Heart right ventricle (tissue), 16 donors: ENCODE results near the gene LPCAT3. TPM values are rescaled to one million over a fixed set of nuclear protein-coding genes. Genes with fewer than 3 reads are reported as not detected.

Source experiments
- ATAC-seq, 8 donors: fragments of 200-7000 bp; cut with Tn5 transposase; one replicate each; pipeline ENCODE4 v1.9.1; 2020; ENCODE audit warnings: mild to moderate bottlenecking in 8 of 8, moderate library complexity in 8 of 8, moderate number of reproducible peaks in 1 of 8
- DNase-seq, 2 donors: peaks; one replicate each; pipeline ENCODE4 v3.0.0-alpha.2; 2020
- H3K27ac ChIP-seq, 10 donors: fragments of 200-600 bp; sonication (generic) in 2 of 10; one replicate each; pipeline versions ENCODE4 v1.5.0 to v1.8.0; 2020 to 2022; ENCODE audit warnings: mild to moderate bottlenecking in 3 of 10
- H3K27me3 ChIP-seq, 7 donors: fragments of 200-600 bp; one replicate each; pipeline ENCODE4 v1.8.0; 2021 to 2022; ENCODE audit warnings: mild to moderate bottlenecking in 2 of 7
- H3K36me3 ChIP-seq, 9 donors: fragments of 200-600 bp; sonication (generic) in 1 of 9; one replicate each; pipeline versions ENCODE4 v1.5.0 to v1.8.0; 2020 to 2022; ENCODE audit warnings: mild to moderate bottlenecking in 2 of 9
- H3K4me1 ChIP-seq, 9 donors: fragments of 200-600 bp; sonication (generic) in 1 of 9; one replicate each; pipeline versions ENCODE4 v1.5.0 to v1.8.0; 2020 to 2022; ENCODE audit warnings: mild to moderate bottlenecking in 4 of 9
- H3K4me3 ChIP-seq, 10 donors: fragments of 200-600 bp; sonication (generic) in 2 of 10; one replicate each; pipeline versions ENCODE4 v1.5.0 to v1.8.0; 2020 to 2022; ENCODE audit warnings: mild to moderate bottlenecking in 7 of 10, moderate library complexity in 2 of 10
- H3K9me3 ChIP-seq, 11 donors: fragments of 200-600 bp in 10 of 11; sonication (generic) in 2 of 11; one replicate each; pipeline versions ENCODE4 v1.5.0 to v1.8.0; 2013 to 2022; ENCODE audit warnings: mild to moderate bottlenecking in 2 of 11, control low read depth in 1 of 11, moderate library complexity in 1 of 11
- CTCF ChIP-seq, 9 donors: fragments of 200-600 bp; sonication (generic) in 2 of 9; IDR thresholded peaks; one replicate each; pipeline versions ENCODE4 v1.5.0 to v1.8.0; 2021 to 2022; ENCODE audit warnings: antibody characterized with exemption in 9 of 9, mild to moderate bottlenecking in 5 of 9, moderate library complexity in 1 of 9
- WGBS, 2 donors: extraction: QIAGEN DNeasy Blood & Tissue Kit; methylation state at CpG; one replicate each; pipeline ENCODE4 v1.1.7; 2013; ENCODE audit warnings: inconsistent platforms in 1 of 2; 5-methylcytosine and 5-hydroxymethylcytosine counted together
- intact Hi-C, 10 donors: fragments of 100-400 bp; cut with DNase I; formaldehyde crosslinking; loops; one replicate each; pipeline versions ENCODE4 v1.11.1 to v1.14.2; 2022
- polyA plus RNA-seq, 2 donors: library from polyadenylated mRNA; stranded (reverse); fragments of 200-250 nt; gene quantifications; one replicate each; pipeline ENCODE4 v1.2.3, GENCODE V29; 2013
- total RNA-seq, 10 donors: library from RNA; stranded (reverse); fragmentation: NEBNext Ultra II Directional in 3 of 10; extraction: Animal tissue kit (Norgen Biotek cat#: 25700) in 3 of 10; gene quantifications; one replicate each; pipeline versions ENCODE4 v1.2.1 to v1.2.4, GENCODE V29; 2021 to 2023
- donor health status: Arrhythmogenic right ventricular cardiomyopathy.
- donor health status: ischemic (EF 13 %, LVEDD 7.1; RV severe dilation, severe dysfunction).
- donor health status: healthy with polysubstance abuse.
- donor health status: DM: no; HTN: yes; CAD: no.
- donor health status: DM: no; HTN: no; CAD: no.
- donor health status: ischemic (EF 25% LVEDD 6.9; RV normal size, moderate dysfunction).
- donor health status: ischemic (EF 25% LVEDD 5.7; RV mildly dilated, moderate dysfunction).
- donor health status: healthy.
- donor health status: DM: yes; HTN: yes; CAD: no.
- donor health status: Ischemic cardiomyopathy.
- donor health status: ischemic (EF 35%, LVEDD 5.7; RV mildly dilated, moderate dysfunction).
- donor health status: nonischemic (EF 11% LVEDD 7.7; RV severe dilation, severe dysfunction).
- donor health status: DM: yes; HTN: yes; CAD: no.
- donor health status: PGD.
- donor health status: ischemic (EF 29% LVEDD 5.4; RV normal size, mild dysfunction).
- donor health status: nonischemic (EF 23%, LVEDD 6.1; RV moderate dilation, normal function).

LPCAT3 gene
- total and polyA plus RNA-seq, 12 donors: 19.9 to 65.8 (median 35.5) TPM

- Histone ChIP-seq H3K36me3 (peaks cover 0 to 78% (median 0%) of the 10 kb centered on the region in 9 donors), H3K27ac (peak overlapping the region in 1 of 10 donors; percentile 15), H3K27me3 (no peaks in the 10 kb centered on the region), H3K4me3 (no peak overlapping the region), H3K9me3 (no peaks in the 10 kb centered on the region), H3K4me1 (peaks cover 0 to 34% (median 8%) of the 10 kb centered on the region in 9 donors)
- no peak for DNase-seq
- 27 to 49% methylated on average over 2 of the region's 2 CpGs for WGBS, 2 donors
- intact Hi-C loops: no loop called here
- TF ChIP-seq CTCF (IDR thresholded peaks at IDR 0.05): no peak
- peak in 3 of 8 donors; percentile 18 to 61 (median 43) for ATAC-seq
These were observed 22.2 kb downstream of the LPCAT3 start for GRCh38 chr12:6996040-6996441.

- H3K36me3 ChIP-seq: peaks cover 0 to 83% (median 4%) of the 10 kb centered on the region in 9 donors
These were observed 30.2 kb downstream of the LPCAT3 start for GRCh38 chr12:6987956-6988553.

DNA sequence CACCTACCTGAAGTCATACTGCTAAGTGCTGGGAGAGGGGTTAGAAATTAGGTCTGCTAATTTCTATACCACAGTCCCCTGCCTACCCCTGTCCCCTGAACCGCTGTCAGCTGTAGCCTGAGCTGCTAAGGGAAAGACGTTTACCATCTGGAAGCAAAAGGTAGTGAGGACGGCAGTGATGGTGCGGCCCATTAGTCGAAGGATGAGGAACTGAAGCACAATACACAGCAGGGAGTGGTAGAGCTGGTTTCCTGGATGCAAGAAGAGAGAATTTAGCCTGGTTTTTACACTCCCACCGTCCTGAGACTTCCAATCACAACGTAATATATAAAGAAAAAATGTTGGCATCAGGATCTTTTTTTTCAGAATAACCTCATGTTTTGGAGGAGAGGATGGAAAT is 35.7 kb downstream of the LPCAT3 start:
- H3K4me3 ChIP-seq: no peak overlapping the region
- no peak for ATAC-seq
- peaks cover 0 to 29% (median 0%) of the 10 kb centered on the region in 9 donors for H3K4me1 ChIP-seq
- DNase-seq: no peak
- intact Hi-C loops: no loop called here
- no peak overlapping the region for H3K27ac ChIP-seq
- peaks cover 0 to 98% (median 41%) of the 10 kb centered on the region in 9 donors for H3K36me3 ChIP-seq
- no peaks in the 10 kb centered on the region for H3K27me3 ChIP-seq
- WGBS, 2 donors: 84 to 88% methylated on average over 7 of the region's 7 CpGs
- TF ChIP-seq CTCF (IDR thresholded peaks at IDR 0.05): no peak
- no peaks in the 10 kb centered on the region for H3K9me3 ChIP-seq

More at GRCh38 chr12:6987956-6988553, 30.2 kb downstream of the LPCAT3 start:
- intact Hi-C loops: no loop called here
- WGBS, 2 donors: 92% methylated on average over 11 of the region's 11 CpGs
- no peak for TF ChIP-seq CTCF (IDR thresholded peaks at IDR 0.05)
- no peak overlapping the region for H3K4me3 ChIP-seq
- ATAC-seq (no peak), DNase-seq (no peak)
- no peaks in the 10 kb centered on the region for H3K9me3 ChIP-seq
- H3K27ac ChIP-seq: no peak overlapping the region
- H3K4me1 ChIP-seq: no peaks in the 10 kb centered on the region
- no peaks in the 10 kb centered on the region for H3K27me3 ChIP-seq

GRCh38 chr12:6981152-6982052 is 36.9 kb downstream of the LPCAT3 start:
- Histone ChIP-seq H3K4me3 (no peak overlapping the region), H3K9me3 (no peaks in the 10 kb centered on the region), H3K4me1 (peaks cover 0 to 33% (median 0%) of the 10 kb centered on the region in 9 donors), H3K27ac (peak overlapping the region in 1 of 10 donors; percentile 24), H3K36me3 (peaks cover 0 to 98% (median 52%) of the 10 kb centered on the region in 9 donors), H3K27me3 (no peaks in the 10 kb centered on the region)
- intact Hi-C loops: no loop called here
- no peak for DNase-seq
- 93 to 97% methylated on average over 10 of the region's 10 CpGs for WGBS, 2 donors
- no peak for ATAC-seq
- no peak for TF ChIP-seq CTCF (IDR thresholded peaks at IDR 0.05)
